NCI-H128 (cell line): ENCODE results near the gene GARIN5A.

Experiments used
- DNase-seq: peaks from one replicate; lab custom pipeline; 2025; ENCODE audit not compliant: unreplicated experiment; lab: John Stamatoyannopoulos, UW

The GARIN5A gene

DNA sequence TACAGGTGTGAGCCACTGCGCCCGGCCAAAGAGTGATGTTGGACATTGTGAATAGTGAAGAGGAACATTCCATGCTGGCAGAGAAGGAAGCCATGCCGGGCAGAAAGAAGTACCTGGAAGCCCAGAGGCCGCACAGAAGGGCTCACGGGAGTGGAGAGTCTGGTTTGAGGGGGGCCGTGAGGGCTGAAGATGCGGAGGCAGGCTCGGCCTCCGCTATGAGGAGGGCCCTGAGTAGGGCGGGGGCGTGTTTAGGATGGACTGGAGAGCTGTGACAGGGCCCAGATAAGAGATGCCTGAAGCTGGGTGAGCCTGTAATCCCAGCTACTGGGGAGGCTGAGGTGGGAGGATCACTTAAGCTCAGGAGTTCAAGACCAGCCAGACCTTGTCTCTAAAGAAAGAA is 32.7 kb upstream of the GARIN5A start:
- DNase-seq, result no peak

DNA sequence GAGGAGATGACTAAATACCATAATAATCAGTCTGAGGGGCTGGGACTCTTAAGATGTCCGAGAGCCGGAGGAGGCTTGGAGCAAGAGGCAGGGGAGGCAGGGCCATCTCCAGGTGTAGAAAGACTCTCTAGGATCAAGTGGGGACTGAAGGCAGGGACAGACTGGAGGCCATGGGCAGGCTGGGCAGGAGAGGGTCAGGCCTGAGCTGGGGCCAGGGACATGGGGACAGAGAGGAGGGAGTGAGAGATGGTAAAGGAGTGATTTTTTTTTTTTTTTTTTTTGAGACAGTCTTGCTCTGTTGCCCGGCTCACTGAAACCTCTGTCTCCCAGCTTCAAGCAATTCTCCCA is 32.2 kb upstream of the GARIN5A start:
- DNase-seq, result no peak

DNA sequence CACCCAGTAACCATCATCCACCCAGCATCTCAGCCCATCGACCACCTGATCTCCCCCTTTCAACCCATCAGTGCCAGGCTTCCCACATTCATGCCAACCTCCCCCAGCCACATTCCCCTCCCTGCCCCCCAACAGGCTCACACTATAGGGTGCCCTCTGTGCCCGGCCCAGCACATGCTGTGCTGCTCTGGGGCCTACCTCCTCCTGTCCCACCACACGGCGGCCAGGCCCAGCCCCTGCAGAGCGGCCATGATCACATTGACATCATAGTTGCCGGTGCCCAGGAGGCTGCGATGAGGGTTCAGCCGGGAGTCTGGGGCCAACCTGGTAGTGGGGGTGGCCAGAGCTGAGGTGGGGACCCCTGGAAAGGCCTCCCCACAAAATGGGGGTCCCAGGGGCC is 30.7 kb upstream of the GARIN5A start:
- no peak for DNase-seq

DNA sequence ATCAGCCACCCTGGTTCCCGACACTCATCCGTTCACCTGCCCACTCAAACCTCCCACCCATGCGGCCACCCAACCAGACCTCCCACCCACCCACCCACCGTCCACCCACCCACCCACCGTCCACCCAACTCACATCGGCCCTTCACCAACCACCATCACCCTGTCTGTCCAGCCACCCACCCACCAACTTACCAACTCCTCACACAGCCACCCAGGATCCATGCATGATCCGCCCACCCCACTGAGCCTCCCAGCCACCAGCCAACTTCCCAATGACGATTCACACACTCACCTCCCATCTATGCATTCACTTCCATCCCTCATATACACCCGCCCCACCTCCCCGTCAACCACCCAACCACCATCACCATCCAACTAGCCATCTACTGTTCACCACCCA is 30.1 kb upstream of the GARIN5A start:
- DNase-seq, result no peak

DNA sequence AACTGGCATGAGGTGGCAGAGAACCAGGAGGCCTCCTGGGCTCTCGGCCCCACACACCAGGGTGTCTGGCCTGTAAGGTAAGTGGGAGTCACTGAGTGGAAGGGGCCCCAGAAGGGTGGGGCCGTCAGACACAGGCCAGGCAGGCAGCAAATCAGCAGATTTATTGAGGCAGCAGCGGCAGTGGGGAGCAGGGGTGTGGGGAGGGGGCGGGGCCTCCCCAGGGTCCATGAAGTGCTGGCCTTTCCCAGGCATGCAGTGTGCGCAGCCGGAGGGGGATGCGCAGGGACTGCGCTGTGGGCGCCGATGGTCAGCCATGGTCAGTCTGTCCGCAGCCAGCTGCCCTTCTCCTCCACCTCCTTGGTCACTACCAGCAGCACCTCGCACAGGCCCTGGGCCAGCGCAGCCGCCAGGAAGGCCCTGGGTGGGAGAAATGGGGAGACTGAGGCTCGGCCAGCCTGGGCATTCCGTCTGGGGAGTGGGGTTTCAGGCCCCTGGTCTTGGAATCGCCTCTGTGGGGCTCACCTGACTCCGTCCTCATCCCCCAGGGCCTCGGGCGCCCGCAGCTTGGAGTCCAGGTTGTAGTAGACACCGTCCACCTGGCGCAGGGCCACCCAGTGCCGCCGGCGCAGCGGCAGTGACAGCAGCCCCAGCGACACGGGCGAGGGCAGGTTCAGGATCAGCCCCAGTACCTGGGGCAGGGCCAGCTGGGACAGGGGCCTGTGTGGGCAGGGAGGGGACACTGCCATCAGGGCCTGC is 29.4 kb upstream of the GARIN5A start:
- DNase-seq, result no peak

DNA sequence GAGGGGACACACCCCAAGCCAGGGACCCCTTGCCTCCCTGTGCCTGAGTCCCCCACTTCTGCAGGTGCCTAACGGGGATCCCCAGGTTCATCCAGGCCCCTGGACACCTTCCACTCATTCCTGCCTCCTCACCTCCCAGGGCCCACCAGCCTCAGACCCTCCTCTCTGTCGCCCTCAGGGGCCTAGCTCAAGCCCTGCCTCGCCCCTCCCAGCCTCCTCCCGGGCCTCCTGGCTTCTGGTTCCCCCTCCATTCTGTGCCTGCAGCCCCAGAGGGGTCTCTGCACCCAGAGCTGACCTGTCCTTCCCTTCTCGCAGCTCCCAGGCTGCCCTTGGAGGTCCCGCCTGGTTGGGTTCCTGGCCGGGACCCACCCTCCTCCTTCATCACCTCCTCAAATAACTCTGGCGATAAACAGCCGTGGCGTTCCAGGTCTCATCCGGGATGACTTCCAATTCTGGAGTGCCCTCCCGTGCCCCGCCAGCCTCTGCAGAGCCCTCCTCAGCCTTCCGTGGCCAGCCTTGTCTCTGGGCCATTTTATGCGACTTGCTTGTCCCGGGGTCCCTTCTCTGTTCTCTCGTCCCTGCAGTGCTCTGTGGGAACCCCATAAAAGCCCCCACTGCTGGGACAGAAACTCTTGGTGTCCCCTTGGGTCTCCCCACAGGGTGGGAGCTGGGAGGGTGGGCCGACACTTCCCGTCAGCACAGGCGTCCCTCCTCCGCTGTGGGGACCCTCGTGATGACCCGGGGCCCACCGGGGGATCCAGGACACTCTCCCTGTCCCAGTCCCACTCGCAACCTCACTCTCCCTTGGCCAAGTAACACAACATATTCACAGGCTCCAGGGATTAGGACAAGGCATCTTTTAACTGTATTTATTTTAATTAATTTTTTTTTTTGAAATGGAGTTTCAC is 25.2 kb upstream of the GARIN5A start:
- no peak for DNase-seq

DNA sequence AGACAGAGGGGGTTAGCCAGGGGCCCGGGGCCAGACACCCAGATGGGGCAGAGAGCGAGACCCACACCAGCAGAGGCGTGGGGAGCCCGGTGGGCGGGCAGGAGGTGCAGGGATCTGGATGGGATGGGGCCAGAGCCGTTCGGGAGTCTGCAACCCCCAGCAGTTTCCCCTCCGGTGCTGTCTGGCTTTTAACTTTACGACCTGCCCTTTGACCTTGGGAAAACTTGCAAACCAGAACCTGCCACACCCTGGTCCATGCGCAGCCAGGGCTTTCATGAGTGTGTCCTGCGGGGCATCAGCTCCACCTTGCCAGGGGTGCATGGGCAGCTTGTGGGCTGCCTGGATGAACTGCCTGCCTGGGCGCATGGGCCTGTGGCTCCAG is 24.5 kb upstream of the GARIN5A start:
- DNase-seq, result no peak

DNA sequence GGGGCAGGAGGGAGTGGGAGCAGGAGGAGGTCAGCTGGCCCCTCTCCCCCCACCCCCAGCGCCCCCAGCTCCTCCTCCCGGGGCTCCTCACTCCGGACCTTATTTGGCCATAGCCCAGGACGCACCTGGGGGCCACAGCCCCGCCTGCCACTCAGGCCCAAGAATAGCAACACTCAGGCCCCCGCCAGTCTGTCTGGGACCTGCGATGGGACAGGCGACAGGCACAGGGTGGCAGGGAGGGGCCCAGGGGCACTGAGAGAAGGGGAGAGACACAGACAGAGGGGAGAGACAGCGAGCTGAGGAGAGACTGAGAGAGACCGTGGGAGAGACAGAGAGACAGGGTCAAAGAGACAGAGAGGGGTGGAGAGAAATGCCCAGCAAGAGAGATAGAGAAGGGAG is 24.1 kb upstream of the GARIN5A start:
- no peak for DNase-seq

DNA sequence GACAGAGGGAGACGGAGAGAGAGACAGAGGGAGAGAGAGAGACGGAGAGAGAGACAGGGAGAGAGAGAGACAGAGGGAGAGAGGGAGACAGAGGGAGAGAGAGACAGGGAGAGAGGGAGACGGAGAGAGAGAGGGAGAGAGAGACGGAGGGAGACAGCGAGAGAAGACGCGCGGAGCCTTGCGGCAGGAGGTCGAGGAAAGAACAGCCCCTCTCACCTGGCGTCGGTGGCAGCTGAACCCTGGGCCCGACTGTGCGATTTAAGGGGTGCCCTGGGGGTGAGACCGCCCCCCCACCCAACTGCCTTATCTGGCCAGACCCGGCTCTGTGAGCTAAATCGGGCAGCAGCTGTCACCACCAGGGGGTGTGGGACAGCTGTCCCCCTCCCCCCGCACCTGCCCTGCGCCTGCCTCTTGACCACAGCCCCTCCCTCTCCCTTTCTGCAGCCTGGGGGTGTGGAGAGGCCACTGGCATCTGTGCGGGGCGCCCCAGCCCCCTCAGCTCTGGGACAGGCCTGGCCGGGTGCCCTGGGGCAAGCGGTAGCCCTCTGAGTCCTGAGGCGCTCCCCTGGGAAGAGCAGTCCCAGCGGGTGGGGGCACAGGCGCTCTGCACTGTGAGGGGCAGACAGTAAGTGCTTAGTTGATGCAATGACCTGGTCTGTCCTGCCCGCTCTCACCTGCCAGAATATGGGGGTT is 23.6 kb upstream of the GARIN5A start:
- no peak for DNase-seq

DNA sequence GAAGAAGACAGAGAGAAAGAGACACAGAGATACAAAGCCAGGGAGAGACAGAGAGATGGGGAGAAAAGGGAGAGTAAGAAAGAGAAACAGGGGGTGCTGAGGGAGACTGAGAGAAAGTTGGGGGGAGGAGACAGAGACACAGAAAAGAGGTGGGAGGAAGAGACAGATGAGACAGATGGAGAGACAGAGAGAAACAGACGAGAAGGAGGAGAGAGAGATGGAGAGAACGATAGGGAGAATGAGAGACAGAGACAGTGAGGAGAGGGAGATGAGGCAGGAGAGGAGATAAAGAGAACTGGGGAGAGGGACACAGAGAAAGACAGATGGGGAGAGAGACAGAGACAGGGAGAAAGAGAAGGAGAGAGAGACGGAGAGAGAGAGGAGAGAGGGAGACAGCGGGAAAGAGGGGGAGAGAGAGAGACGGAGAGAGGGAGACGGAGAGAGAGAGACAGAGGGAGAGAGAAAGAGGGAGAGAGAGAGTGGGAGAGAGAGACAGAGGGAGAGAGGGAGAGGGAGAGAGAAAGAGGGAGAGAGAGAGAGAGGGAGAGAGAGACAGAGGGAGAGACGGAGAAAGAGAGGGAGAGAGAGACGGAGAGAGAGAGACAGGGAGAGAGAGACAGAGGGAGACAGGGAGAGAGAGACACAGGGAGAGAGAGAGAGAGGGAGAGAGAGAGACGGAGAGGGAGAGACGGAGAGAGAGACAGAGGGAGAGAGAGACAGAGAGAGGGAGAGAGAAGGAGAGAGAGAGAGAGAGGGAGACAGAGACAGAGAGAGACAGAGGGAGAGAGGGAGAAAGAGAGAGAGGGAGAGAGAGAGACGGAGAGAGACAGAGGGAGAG is 21.8 kb upstream of the GARIN5A start:
- DNase-seq, result no peak

DNA sequence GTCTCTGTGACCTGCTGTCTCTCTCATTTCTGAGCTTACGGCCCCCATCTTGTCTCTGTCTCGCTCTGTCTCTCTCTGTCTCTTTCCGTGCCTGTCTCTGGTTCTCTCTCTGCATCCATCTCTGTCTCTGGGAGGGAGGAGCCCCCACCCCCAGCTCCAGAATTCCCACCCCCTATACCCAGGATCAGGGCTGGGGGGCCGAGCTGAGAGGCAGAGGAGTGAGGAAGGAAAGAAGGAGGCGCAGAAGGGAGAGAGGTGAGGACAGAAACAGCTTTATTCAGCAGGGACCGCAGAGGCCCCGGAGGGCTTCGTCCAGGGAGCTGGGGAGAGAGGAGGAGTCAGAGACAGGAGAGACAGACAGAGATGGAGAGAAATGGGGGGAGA is 20.4 kb upstream of the GARIN5A start:
- DNase-seq, result no peak

DNA sequence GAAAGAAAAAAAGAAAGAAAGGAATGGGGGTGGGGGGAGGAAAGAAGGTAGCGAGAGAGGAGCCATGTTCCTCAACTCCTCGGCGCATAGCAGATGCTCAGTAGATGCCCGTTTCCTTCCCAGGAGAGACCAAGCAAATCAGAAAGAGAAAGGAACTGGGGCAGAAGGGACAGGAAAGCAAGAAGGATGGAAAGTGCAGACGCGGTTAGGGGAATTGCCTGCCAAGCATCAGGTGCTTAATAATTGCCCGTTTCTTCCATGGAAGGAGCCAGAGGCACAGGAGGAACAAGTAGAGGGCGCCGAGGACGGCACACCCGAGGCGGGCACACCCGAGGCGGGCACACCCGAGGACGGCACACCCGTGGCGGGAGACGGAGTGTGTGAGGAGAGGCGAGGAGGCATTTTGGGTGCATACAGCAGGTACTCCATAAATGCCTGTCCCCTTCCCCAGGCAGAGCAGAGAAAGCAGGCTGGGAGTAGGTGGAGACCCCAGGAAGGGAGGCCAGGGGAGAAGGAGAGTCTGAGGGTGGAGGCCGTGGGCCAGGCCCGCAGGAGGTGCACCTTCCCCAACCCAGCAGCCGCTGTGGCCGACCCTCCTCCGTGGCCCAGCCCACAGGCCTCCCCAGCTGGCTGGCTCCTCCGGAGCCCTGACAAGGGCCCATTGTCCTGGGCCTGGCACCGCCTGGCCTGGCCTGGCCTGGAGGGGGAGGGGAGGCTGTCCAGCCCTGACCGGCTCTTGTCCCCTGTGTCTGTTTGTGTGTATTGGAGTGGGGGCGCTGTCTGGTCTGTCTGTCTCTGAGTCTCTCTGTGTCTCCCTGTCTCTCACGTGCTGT is 19.8 kb upstream of the GARIN5A start:
- DNase-seq, result no peak

DNA sequence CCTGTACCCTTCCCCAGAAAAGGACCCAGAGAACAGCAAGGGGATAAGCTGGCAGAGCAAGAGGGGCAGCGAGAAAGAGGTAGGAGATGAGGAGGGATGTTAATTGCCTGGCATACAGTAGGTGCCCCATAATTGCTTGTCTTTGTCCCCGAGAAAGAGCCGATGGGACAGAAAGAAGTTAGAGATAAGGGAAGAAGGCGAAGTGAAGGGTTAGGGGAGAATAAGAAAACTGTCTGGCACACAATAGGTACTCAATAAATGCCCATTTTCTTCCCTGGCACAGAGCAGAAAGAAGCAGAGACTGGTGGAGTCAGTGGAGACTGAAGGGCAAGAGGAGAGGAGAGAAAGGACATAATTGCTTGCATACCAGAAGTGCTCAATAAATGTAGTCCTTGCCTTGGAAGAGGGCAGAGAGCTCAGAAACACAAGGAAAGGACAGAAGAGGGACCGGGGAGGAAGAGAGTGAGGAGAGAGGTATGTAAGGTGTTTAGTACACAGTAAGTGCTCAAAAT is 18.4 kb upstream of the GARIN5A start:
- DNase-seq, result no peak

DNA sequence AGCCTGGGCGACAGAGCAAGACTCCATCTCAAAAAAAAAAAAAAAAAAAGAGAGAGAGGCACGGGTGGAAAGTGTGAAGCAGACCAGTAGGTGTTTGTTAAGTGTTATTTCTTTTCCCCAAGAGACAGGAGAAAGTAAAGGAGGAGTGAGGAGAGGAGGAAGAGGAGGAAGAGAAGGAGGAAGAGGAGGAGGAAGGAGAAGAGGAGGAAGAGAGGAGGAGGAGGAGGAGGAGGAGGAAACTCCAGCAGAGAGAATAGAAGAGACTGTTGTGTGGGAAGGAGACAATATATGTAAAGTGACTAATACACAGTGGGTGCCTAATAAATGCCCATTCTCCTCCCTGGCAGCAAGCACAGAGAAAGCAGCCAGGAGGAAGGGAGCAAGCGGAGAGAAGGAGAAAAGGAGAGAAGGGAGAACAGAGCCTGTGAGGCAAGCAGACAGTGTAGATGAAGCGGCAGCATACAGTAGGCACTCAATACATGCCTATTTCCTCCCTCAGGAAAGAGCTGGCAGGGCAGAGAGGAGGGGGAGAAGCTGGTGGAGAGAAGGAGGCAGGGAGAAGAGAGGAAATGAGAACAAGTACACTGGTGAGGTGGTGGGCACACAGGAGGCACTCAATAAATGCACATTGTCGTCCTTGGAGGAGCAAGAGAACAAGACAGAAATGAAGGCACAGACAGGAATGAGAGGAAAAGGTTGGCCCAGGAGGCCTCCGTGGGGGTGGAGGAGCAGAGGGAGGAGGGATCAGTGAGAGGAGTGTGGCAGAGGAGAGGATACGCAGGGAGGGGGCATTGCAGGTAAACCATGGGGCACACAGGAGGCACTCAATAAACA is 17.8 kb upstream of the GARIN5A start:
- no peak for DNase-seq

DNA sequence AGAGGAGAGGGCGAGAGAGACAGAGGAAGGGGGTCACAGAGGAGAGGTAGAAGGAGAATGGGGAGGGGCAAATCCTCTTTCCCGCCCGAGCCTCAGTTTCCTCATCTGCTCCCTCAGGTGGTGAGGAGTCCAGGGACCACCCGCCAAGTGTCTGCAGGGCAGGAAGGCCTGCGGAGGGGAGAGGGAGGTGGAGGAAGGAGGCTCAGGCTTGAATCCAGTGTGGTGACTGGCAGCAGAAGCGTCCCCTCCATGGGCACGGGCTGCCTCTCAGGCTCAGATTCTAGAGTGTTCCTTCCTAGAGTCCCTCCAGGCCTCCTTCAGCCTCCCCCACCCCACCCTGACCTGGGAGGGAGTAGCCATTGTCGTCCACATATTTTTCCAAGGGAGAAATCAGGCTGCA is 16.5 kb upstream of the GARIN5A start:
- no peak for DNase-seq

DNA sequence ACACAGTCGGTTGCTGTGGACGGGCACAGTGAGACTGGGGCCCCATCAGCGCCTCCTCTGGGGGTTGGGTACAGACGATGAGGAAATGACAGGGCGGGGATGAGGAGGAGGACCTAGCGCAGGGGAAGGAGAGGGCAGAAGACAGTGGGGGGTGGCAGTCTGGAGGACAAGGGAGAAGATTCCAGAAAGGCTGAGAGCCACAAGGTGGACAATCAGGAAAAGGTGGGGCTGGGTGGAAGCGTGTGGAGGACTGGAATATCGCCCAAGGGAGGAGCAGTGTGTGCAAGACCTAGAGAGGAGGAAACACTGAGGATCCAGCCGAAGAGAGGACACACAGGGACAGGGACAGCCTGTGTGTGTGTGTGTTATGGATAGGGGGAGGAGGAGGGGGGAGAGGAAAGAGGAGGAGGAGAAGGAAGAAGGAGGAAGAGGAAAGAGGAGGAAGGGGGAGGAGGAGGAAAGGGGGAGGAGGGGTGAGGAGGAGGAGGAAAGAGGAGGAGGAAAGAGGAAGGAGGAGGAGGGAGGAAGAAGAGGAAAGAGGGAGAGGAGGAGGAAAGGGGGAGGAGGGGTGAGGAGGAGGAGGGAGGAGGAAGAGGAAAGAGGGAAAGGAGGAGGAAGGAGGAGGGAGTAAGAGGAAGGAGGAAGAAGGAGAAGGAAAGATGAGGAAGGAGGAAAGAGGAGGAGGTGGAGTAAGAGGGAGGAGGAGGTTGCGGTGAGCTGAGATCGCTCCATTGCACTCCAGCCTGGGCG is 15.8 kb upstream of the GARIN5A start:
- no peak for DNase-seq

DNA sequence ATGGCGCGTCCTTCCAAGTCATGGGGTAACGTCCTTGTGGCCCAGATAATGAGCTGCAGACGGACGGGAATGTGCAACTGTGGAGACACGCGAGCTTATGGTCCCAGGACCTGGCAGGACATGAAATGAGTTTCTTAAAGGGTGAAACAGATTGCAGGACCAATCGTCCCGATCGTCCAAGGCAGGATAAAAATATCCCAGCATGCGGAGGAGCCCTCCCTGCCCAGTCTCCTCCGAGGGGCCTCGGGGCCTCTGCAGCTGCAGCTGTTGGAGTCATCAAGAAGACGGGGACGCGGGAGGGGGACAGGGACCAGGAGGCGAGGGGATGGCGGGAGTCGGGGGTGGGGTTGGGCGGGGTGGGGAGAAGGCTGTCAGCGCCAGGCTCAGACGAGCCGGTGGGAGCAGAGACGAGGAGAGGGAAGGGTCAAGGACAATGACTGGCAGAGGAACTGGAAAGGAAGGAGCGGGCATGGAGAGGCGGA is 14.4 kb upstream of the GARIN5A start:
- DNase-seq, result no peak

DNA sequence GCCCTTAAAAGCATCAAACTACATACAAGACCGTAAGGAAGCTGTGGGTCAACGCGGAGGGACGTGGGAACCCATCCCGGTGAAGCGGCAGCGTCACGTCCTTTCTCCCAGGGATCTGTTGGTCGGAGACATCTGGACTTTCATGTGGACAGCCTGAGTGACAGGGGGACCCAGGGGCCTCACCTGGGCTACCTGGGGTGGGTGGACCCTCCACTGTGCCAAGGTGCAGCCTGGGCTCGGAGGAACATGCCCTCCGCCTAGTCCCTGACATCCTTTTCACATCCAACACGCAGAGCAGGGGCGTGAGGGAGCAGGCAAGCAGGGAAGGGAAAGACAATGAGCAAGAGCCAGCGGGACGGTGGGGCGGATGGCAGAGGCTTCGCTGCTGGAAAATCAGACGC is 13.8 kb upstream of the GARIN5A start:
- DNase-seq, result no peak
